GM12801 (cell line): ENCODE data around the gene IL11.

Source experiments
- TF ChIP-seq, protein P1 (sequence below): IDR thresholded peaks from one replicate; pipeline ENCODE4 v1.5.1; 2011; ENCODE audit warnings: control low read depth; ENCODE audit not compliant: insufficient read length; ENCODE audit errors: extremely low read depth

The IL11 gene

DNA sequence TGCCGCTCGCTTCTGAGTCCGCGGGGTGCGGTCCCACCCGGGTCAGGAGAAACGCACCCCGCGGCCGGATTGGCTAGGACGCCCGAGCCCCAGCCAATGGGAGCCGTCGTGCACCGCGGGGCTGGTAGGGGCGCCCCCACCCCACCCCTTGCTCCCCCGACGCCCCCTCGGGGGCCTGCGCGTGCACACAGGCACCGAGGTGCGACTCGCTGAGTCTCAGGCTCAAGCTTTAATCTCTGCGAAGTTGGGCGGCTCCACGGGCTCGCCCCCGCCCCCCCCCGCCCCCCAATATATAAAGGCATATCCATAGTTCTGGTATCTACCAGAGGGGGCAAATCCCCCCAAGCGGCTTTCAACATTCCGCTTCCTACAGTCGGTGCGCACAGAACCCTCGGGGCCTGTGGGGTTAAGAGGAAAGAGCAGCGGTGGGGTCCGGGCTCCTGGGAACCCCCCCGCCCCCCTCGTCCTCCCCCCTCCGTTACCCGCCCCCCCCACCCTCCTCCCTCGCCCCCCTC is 15.5 kb downstream of the IL11 start, which contains the start of gene COX6B2:
Gene COX6B2 (minus strand): TSS at position 22 of the 515 bp plus-strand sequence. CDS start 198 bp downstream, outside the sequence.
- TF ChIP-seq, protein P1, sequence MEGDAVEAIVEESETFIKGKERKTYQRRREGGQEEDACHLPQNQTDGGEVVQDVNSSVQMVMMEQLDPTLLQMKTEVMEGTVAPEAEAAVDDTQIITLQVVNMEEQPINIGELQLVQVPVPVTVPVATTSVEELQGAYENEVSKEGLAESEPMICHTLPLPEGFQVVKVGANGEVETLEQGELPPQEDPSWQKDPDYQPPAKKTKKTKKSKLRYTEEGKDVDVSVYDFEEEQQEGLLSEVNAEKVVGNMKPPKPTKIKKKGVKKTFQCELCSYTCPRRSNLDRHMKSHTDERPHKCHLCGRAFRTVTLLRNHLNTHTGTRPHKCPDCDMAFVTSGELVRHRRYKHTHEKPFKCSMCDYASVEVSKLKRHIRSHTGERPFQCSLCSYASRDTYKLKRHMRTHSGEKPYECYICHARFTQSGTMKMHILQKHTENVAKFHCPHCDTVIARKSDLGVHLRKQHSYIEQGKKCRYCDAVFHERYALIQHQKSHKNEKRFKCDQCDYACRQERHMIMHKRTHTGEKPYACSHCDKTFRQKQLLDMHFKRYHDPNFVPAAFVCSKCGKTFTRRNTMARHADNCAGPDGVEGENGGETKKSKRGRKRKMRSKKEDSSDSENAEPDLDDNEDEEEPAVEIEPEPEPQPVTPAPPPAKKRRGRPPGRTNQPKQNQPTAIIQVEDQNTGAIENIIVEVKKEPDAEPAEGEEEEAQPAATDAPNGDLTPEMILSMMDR, result no peak

GRCh38 chr19:55353803-55354697 is 16.2 kb downstream of the IL11 start:
- TF ChIP-seq, protein P1, result no peak

GRCh38 chr19:55353356-55353802 is 16.9 kb downstream of the IL11 start:
- TF ChIP-seq, protein P1, result no peak

DNA sequence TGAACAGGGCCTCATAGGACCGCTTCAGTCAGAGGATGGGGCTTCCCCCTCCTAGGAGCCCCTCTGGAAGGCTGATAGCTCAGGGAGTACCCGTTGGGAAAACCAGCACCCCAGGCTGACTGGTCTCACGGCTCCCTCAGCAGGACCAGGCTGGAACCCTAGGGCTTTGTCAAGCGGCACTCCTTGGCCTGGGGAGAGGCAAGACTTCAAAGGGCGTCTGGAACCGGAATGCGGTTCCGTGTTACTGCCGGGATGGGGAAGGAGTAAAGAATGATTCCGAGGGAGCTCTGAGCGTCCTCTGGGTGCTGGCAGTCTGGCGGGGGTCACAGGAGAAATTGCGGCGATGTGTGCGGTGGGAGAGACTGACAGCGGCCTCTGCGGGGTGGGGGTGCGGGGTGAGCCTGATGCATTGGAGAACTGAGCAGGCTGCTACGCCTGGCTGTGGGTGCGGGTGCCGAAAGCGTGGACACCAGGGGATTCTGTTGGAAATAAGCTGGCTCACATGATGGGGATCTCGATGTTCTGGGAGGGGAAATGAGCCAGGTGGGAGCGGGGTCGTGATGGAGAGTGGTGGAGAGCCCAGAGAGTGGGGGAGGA is 17.6 kb downstream of the IL11 start:
- TF ChIP-seq, protein P1, result no peak

GRCh38 chr19:55352040-55352439 is 18.2 kb downstream of the IL11 start:
- TF ChIP-seq, protein P1, result no peak

DNA sequence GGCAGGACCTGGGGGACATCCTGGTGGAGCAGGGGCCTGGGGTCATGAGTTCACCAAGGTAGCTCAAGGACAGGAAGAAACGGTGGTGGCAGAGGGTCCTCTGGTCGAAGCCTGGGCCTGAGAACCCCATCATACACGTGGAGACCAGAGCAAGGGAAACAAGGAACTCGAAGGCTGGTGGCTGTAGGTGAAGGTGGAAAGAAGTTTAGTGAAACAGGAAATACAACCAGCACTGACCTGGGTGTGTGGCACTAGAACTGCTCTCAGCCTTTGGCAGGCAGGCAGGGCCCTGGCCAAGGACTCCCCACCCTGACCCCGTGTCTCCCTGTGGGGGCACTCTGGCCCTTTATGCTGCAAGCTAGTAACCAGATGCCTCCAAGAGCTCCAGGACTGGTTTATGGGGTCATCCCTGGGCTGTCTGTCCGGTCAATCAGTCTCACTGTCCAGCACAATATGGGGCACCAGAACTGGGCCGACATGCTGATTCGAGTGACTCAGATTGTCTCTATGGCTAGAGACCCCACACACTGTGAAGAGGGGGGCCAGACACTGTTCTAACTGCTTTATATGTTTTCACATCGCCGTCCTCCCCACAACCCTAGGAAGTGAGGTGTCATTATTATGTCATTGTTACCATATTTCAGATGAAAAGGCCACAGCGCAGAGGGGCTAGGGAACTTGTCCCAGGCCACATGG is 19.5 kb downstream of the IL11 start:
- TF ChIP-seq, protein P1, result no peak

GRCh38 chr19:55348317-55349034 is 21.8 kb downstream of the IL11 start:
- TF ChIP-seq, protein P1, result no peak
